DOHH2 (cell line): Measurements from ENCODE around the gene EEF2KMT.
"Not testable (repeated sequence)": the region's sequence is repeated elsewhere in the genome, so short reads cannot be mapped to it uniquely, and the experiment has no call there.

Experiments used
- CTCF ChIP-seq: fragments of 200-600 bp; sonication (generic); IDR thresholded peaks from one replicate; pipeline ENCODE4 v1.5.1; 2014; ENCODE audit warnings: antibody characterized with exemption, mild to moderate bottlenecking, low read depth, low read length; ENCODE audit not compliant: poor library complexity, severe bottlenecking
- EZH2phosphoT487 ChIP-seq: fragments of 200-600 bp; sonication (generic); IDR thresholded peaks from 2 replicates; pipeline ENCODE4 v1.6.1; 2017; ENCODE audit warnings: borderline replicate concordance, mild to moderate bottlenecking, antibody characterized with exemption, low read length, moderate library complexity, mixed read lengths

GRCh38 chr16:5084099-5084731, 13.4 kb downstream of the EEF2KMT start:
- TF ChIP-seq EZH2phosphoT487, CTCF: not testable (repeated sequence)
